Muscle of arm (tissue), 12 donors: ENCODE results near the gene ARF6. TPM values are rescaled to one million over a fixed set of nuclear protein-coding genes. Genes with fewer than 3 reads are reported as not detected.
A peak's percentile ranks its signal among the peaks of the same experiment; 100 is the strongest.
"Not testable (repeated sequence)": the region's sequence is repeated elsewhere in the genome, so short reads cannot be mapped to it uniquely, and the experiment has no call there.

Experiments used
- DNase-seq: peaks from one replicate; pipeline ENCODE4 v3.0.0-alpha.2; 2013
- polyA plus RNA-seq, 12 donors: library from polyadenylated mRNA; unstranded; fragments of 120-200 nt; gene quantifications; one replicate each; pipeline ENCODE4 v1.2.1, GENCODE V29; 2013; ENCODE audit not compliant: insufficient read length in 12 of 12

Gene ARF6
- polyA plus RNA-seq, 12 donors = 29.1 to 146 (median 37.7) TPM

GRCh38 chr14:49870908-49871307 is 22.0 kb upstream of the ARF6 start:
- no peak for DNase-seq

- not testable (repeated sequence) for DNase-seq
Observed at GRCh38 chr14:49873548-49873947, 19.3 kb upstream of the ARF6 start.

- no peak for DNase-seq
Observed at GRCh38 chr14:49875640-49876198, 17.2 kb upstream of the ARF6 start.

- DNase-seq = no peak
Observed at GRCh38 chr14:49876563-49877127, 16.2 kb upstream of the ARF6 start.

- DNase-seq = peak; percentile 31
Observed at GRCh38 chr14:49879646-49880204, 13.2 kb upstream of the ARF6 start.

- no peak for DNase-seq
Observed at GRCh38 chr14:49880267-49881064, 12.4 kb upstream of the ARF6 start.

- no peak for DNase-seq
Observed at GRCh38 chr14:49881350-49882001, 11.4 kb upstream of the ARF6 start.

GRCh38 chr14:49882826-49883694 is 9.8 kb upstream of the ARF6 start:
- no peak for DNase-seq

- DNase-seq = no peak
Observed at GRCh38 chr14:49886523-49886922, 6.4 kb upstream of the ARF6 start.

GRCh38 chr14:49888293-49888692 is 4.6 kb upstream of the ARF6 start:
- no peak for DNase-seq

GRCh38 chr14:49892301-49892635 is 614 bp upstream of the ARF6 start:
- DNase-seq = peak; percentile 87

- no peak for DNase-seq
Observed at GRCh38 chr14:49893309-49894213, 679 bp downstream of the ARF6 start.

- not testable (repeated sequence) for DNase-seq
Observed at GRCh38 chr14:49894214-49895107, 1.6 kb downstream of the ARF6 start.

GRCh38 chr14:49895480-49895879 is 2.6 kb downstream of the ARF6 start:
- DNase-seq = no peak

- not testable (repeated sequence) for DNase-seq
Observed at GRCh38 chr14:49896272-49896671, 3.4 kb downstream of the ARF6 start.

- DNase-seq = no peak
Observed at GRCh38 chr14:49896966-49897365, 4.1 kb downstream of the ARF6 start.

- no peak for DNase-seq
Observed at GRCh38 chr14:49897414-49897813, 4.5 kb downstream of the ARF6 start.

- DNase-seq = no peak
Observed at GRCh38 chr14:49897965-49898364, 5.1 kb downstream of the ARF6 start.

GRCh38 chr14:49898485-49898884 is 5.6 kb downstream of the ARF6 start:
- no peak for DNase-seq
